GM19467 (cell line): ENCODE data around the gene CLEC18A.
"Not testable (repeated sequence)": the region's sequence is repeated elsewhere in the genome, so short reads cannot be mapped to it uniquely, and the experiment has no call there.

Source experiments
- ATAC-seq: cut with Tn5 transposase; IDR thresholded peaks from one replicate; pipeline ENCODE4 v1.9.1; 2021; ENCODE audit warnings: mild to moderate bottlenecking, moderate library complexity; ENCODE audit not compliant: unreplicated experiment

The CLEC18A gene

GRCh38 chr16:69929480-69929879 lies 21.7 kb upstream of the CLEC18A start:
- ATAC-seq = no peak

- ATAC-seq = no peak
These were observed 20.9 kb upstream of the CLEC18A start for GRCh38 chr16:69930117-69930776.

- ATAC-seq = no peak
These were observed 19.5 kb upstream of the CLEC18A start for GRCh38 chr16:69931631-69932030.

GRCh38 chr16:69932228-69932627 lies 18.9 kb upstream of the CLEC18A start:
- no peak for ATAC-seq

- no peak for ATAC-seq
These were observed 18.3 kb upstream of the CLEC18A start for GRCh38 chr16:69932691-69933392.

- no peak for ATAC-seq
These were observed 17.1 kb upstream of the CLEC18A start for GRCh38 chr16:69934044-69934443.

- ATAC-seq = no peak
These were observed 16.4 kb upstream of the CLEC18A start for GRCh38 chr16:69934751-69935150.

- no peak for ATAC-seq
These were observed 15.8 kb upstream of the CLEC18A start for GRCh38 chr16:69935278-69935711.

- ATAC-seq = no peak
These were observed 15.4 kb upstream of the CLEC18A start for GRCh38 chr16:69935740-69936139.

GRCh38 chr16:69936252-69936651 lies 14.9 kb upstream of the CLEC18A start:
- no peak for ATAC-seq

- no peak for ATAC-seq
These were observed 14.4 kb upstream of the CLEC18A start for GRCh38 chr16:69936751-69937211.

GRCh38 chr16:69937465-69937951 lies 13.6 kb upstream of the CLEC18A start:
- ATAC-seq = no peak

GRCh38 chr16:69938981-69939820 lies 11.9 kb upstream of the CLEC18A start:
- ATAC-seq = no peak

- ATAC-seq = no peak
These were observed 11.1 kb upstream of the CLEC18A start for GRCh38 chr16:69939821-69940585.

- no peak for ATAC-seq
These were observed 10.5 kb upstream of the CLEC18A start for GRCh38 chr16:69940676-69941075.

GRCh38 chr16:69941251-69942098 lies 9.7 kb upstream of the CLEC18A start:
- ATAC-seq = no peak

GRCh38 chr16:69942099-69942491 lies 9.0 kb upstream of the CLEC18A start:
- ATAC-seq = no peak

- no peak for ATAC-seq
These were observed 8.4 kb upstream of the CLEC18A start for GRCh38 chr16:69942627-69943170.

- ATAC-seq = not testable (repeated sequence)
These were observed 7.7 kb upstream of the CLEC18A start for GRCh38 chr16:69943241-69944036.
